ENCODE measurements around the gene SLC2A9. TPM values are rescaled to one million over a fixed set of nuclear protein-coding genes. Genes with fewer than 3 reads are reported as not detected.
"Not testable (repeated sequence)": the region's sequence is repeated elsewhere in the genome, so short reads cannot be mapped to it uniquely, and the experiment has no call there.

The SLC2A9 gene
- total RNA-seq, 1 experiment from 2014 or later = 33.3 TPM

DNA sequence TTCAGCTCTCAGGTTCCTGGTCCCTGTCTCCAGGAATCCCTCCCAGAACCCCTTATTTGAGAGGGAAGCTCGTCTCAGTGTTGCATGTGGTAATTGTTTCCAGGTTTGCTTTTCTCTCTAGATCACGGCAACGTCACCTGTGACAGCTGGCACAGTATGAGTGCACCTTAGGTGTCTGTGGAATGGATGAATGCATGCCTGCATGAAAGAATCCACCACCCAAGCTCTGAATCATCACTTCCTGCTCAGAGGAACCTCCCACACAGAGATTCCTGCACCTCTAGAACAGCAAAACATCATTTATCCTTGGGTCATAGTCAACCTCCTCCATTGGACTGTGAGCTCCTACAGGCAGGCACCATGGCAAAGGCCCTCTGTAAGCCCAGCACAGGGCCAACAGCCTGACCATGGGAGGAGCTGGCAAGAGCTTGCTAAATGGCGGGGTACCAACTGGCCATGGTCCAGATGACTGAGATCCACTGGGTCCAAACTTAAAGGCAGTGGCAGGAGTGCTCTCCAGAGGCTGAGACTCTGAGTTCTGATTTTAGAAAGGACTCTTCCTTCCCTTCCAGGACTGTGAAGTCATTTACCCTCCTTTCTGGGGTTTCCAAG, 116.2 kb downstream of the SLC2A9 start:
- Mint-ChIP-seq H3K4me1 (ENCODE audit: insufficient read depth, unreplicated experiment) (peaks cover 6% of the 10 kb centered on the region), H3K27me3 (ENCODE audit: insufficient read depth, unreplicated experiment) (no peaks in the 10 kb centered on the region), H3K4me3 (ENCODE audit: unreplicated experiment) (no peak overlapping the region), H3K9me3 (ENCODE audit: unreplicated experiment) (peaks cover 6% of the 10 kb centered on the region), H3K36me3 (ENCODE audit: insufficient read depth, unreplicated experiment) (peaks cover 22% of the 10 kb centered on the region), H3K27ac (ENCODE audit: low read depth, unreplicated experiment) (no peak overlapping the region)
- TF ChIP-seq, protein P1, sequence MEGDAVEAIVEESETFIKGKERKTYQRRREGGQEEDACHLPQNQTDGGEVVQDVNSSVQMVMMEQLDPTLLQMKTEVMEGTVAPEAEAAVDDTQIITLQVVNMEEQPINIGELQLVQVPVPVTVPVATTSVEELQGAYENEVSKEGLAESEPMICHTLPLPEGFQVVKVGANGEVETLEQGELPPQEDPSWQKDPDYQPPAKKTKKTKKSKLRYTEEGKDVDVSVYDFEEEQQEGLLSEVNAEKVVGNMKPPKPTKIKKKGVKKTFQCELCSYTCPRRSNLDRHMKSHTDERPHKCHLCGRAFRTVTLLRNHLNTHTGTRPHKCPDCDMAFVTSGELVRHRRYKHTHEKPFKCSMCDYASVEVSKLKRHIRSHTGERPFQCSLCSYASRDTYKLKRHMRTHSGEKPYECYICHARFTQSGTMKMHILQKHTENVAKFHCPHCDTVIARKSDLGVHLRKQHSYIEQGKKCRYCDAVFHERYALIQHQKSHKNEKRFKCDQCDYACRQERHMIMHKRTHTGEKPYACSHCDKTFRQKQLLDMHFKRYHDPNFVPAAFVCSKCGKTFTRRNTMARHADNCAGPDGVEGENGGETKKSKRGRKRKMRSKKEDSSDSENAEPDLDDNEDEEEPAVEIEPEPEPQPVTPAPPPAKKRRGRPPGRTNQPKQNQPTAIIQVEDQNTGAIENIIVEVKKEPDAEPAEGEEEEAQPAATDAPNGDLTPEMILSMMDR (IDR thresholded peaks at IDR 0.05; ENCODE audit: unreplicated experiment) = no peak
- POLR2A ChIA-PET = no interaction called here
- DNase-seq (ENCODE audit: unreplicated experiment) = peak; percentile 49
- CTCF ChIA-PET = no interaction called here
- intact Hi-C loops (cut with micrococcal nuclease) = no loop called here
- BruUV-seq (replicated peaks) = no TSS peak

DNA sequence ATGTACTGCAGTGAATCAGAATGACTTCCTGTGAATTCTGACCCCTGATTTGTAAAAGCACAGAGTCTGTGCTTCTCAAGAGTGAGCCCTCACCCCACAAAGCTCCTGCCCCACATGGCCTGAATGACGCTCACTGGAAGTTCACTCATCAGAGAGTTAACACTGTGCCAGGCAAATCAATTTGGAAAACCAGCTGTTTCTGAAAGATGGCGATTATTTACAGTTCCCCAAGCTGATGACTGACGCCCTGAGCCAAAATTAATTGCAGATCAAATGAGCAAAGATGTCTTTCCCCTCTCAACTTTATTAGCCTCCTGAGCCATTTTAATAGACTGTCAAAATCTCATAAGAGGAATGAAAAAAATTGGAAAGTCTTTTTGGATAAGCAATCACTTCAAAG, 118.0 kb downstream of the SLC2A9 start:
- POLR2A ChIA-PET = interaction anchor here (1.0 kb wide), 1 partner anchor 27 kb away, joined by 3 read pairs; no protein-coding TSS in a partner anchor
- no peaks in the 10 kb centered on the region for H3K9me3 Mint-ChIP-seq (ENCODE audit: unreplicated experiment)
- CTCF ChIA-PET = no interaction called here

DNA sequence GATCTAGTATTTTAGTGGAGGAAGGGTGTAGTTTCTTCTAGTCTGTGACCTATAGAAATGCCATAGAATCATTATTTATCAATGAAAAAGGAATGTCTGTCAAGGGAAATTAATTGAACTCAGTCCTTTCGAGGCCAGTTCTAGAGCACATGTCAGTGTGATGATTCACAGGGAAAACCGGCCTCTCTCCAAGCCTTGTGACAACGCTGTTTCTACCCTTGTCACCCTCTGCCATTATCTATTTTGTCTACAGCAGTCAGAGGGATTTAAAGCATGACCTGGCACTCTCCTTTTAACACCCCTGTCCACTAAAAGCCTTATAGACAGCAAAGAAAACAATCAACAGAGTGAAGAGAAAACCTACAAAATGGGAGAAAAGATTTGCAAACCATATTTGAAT, 120.0 kb downstream of the SLC2A9 start:
- Mint-ChIP-seq H3K4me3 (ENCODE audit: unreplicated experiment) (no peak overlapping the region), H3K9me3 (ENCODE audit: unreplicated experiment) (no peaks in the 10 kb centered on the region), H3K36me3 (ENCODE audit: insufficient read depth, unreplicated experiment) (peaks cover 16% of the 10 kb centered on the region), H3K27ac (ENCODE audit: low read depth, unreplicated experiment) (no peak overlapping the region), H3K4me1 (ENCODE audit: insufficient read depth, unreplicated experiment) (peaks cover 6% of the 10 kb centered on the region), H3K27me3 (ENCODE audit: insufficient read depth, unreplicated experiment) (no peaks in the 10 kb centered on the region)
- BruUV-seq (replicated peaks) = no TSS peak
- TF ChIP-seq, protein P1 (IDR thresholded peaks at IDR 0.05; ENCODE audit: unreplicated experiment) = no peak
- intact Hi-C loops (cut with micrococcal nuclease) = no loop called here
- ChIA-PET CTCF (interaction anchor here (2.1 kb wide), 1 partner anchor 11 kb away, joined by 8 read pairs; no protein-coding TSS in a partner anchor), POLR2A (no interaction called here)
- no peak for DNase-seq (ENCODE audit: unreplicated experiment)

More for the DNA sequence above, 118.0 kb downstream of the SLC2A9 start:
- Mint-ChIP-seq H3K27me3 (ENCODE audit: insufficient read depth, unreplicated experiment) (no peaks in the 10 kb centered on the region), H3K36me3 (ENCODE audit: insufficient read depth, unreplicated experiment) (peaks cover 22% of the 10 kb centered on the region), H3K4me3 (ENCODE audit: unreplicated experiment) (no peak overlapping the region), H3K4me1 (ENCODE audit: insufficient read depth, unreplicated experiment) (peaks cover 6% of the 10 kb centered on the region), H3K27ac (ENCODE audit: low read depth, unreplicated experiment) (no peak overlapping the region)
- DNase-seq (ENCODE audit: unreplicated experiment) = no peak
- intact Hi-C loops (cut with micrococcal nuclease) = no loop called here
- no TSS peak for BruUV-seq (replicated peaks)
- TF ChIP-seq, protein P1 (IDR thresholded peaks at IDR 0.05; ENCODE audit: unreplicated experiment) = no peak

DNA sequence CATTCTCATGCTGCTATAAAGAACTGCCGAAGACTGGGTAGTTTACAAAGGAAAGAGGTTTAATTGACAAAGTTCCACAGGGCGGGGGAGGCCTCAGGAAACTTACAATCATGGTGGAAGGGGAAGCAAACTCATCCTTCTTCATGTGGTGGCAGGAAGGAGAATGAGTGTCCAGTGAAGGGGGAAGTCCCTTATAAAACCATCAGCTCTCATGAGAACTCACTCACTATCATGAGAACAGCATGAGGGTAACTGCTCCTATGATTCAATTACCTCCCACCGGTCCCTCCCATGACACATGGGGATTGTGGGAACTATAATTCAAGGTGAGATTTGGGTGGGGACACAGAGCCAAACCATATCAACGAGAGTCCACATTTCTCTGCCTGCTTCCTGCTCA, 120.7 kb downstream of the SLC2A9 start:
- BruUV-seq (replicated peaks); H3K36me3 Mint-ChIP-seq (ENCODE audit: insufficient read depth, unreplicated experiment); H3K4me3 Mint-ChIP-seq (ENCODE audit: unreplicated experiment); POLR2A ChIA-PET; H3K4me1 Mint-ChIP-seq (ENCODE audit: insufficient read depth, unreplicated experiment); intact Hi-C loops (cut with micrococcal nuclease); DNase-seq (ENCODE audit: unreplicated experiment); H3K27me3 Mint-ChIP-seq (ENCODE audit: insufficient read depth, unreplicated experiment); H3K9me3 Mint-ChIP-seq (ENCODE audit: unreplicated experiment); H3K27ac Mint-ChIP-seq (ENCODE audit: low read depth, unreplicated experiment): not testable (repeated sequence)
- CTCF ChIA-PET = interaction anchor here (0.8 to 2.1 kb wide), 2 partner anchors 10 to 114 kb away, joined by 3 to 8 read pairs; no protein-coding TSS in a partner anchor

All from MCF 10A (cell line).